ENCODE data around the gene SOCS6. TPM values are rescaled to one million over a fixed set of nuclear protein-coding genes. Genes with fewer than 3 reads are reported as not detected.

Gene SOCS6
- total and polyA plus RNA-seq, 4 donors, result 5.5 to 30.1 (median 8.7) TPM

- Histone ChIP-seq H3K27me3 (ENCODE audit: control insufficient read depth in 4 of 4, insufficient read depth in 4 of 4, low read length in 3 of 4) (no peaks in the 10 kb centered on the region), H3K4me1 (ENCODE audit: control insufficient read depth in 4 of 4, insufficient read depth in 4 of 4, low read length in 3 of 4) (peaks cover 1 to 43% (median 32%) of the 10 kb centered on the region in 4 donors), H3K9ac (ENCODE audit: low read depth in 1 of 2, low read length in 2 of 2) (peak overlapping the region; percentile 76 to 97), H3K9me3 (ENCODE audit: control insufficient read depth in 4 of 4, low read length in 3 of 4) (no peaks in the 10 kb centered on the region), H3K36me3 (ENCODE audit: control insufficient read depth in 4 of 4, insufficient read depth in 3 of 4, low read depth in 1 of 4, low read length in 3 of 4) (no peaks in the 10 kb centered on the region), H3K27ac (ENCODE audit: low read depth in 1 of 2, low read length in 2 of 2) (peak overlapping the region; percentile 70 to 96), H3K4me3 (ENCODE audit: low read depth in 1 of 3, low read length in 3 of 3) (peak overlapping the region; percentile 62 to 96 (median 90))
- TF ChIP-seq EGR1 (IDR thresholded peaks at IDR 0.05; ENCODE audit: low read depth in 2 of 2) (no peak), RXRA (IDR thresholded peaks at IDR 0.05) (peak in 1 of 2 donors; percentile 11), JUND (IDR thresholded peaks at IDR 0.05) (no peak)
- DNase-seq (ENCODE audit: low spot score), result no peak
- WGBS, result 42% methylated on average over 11 of the region's 11 CpGs
Measured at GRCh38 chr18:70290482-70291294, 1.8 kb downstream of the SOCS6 start.

GRCh38 chr18:70291295-70291574 is 2.4 kb downstream of the SOCS6 start:
- Histone ChIP-seq H3K4me1 (ENCODE audit: control insufficient read depth in 4 of 4, insufficient read depth in 4 of 4, low read length in 3 of 4) (peaks cover 4 to 49% (median 37%) of the 10 kb centered on the region in 4 donors), H3K27ac (ENCODE audit: low read depth in 1 of 2, low read length in 2 of 2) (peak overlapping the region; percentile 70 to 96), H3K4me3 (ENCODE audit: low read depth in 1 of 3, low read length in 3 of 3) (no peak overlapping the region), H3K9ac (ENCODE audit: low read depth in 1 of 2, low read length in 2 of 2) (no peak overlapping the region), H3K36me3 (ENCODE audit: control insufficient read depth in 4 of 4, insufficient read depth in 3 of 4, low read depth in 1 of 4, low read length in 3 of 4) (no peaks in the 10 kb centered on the region), H3K27me3 (ENCODE audit: control insufficient read depth in 4 of 4, insufficient read depth in 4 of 4, low read length in 3 of 4) (no peaks in the 10 kb centered on the region), H3K9me3 (ENCODE audit: control insufficient read depth in 4 of 4, low read length in 3 of 4) (no peaks in the 10 kb centered on the region)
- 86% methylated on average over 2 of the region's 2 CpGs for WGBS
- TF ChIP-seq GABPA (IDR thresholded peaks at IDR 0.05 in 1 of 2, conservative IDR thresholded peaks at IDR 0.05 in 1 of 2) (no peak), RAD21 (IDR thresholded peaks at IDR 0.05) (no peak), JUND (IDR thresholded peaks at IDR 0.05) (no peak), RXRA (IDR thresholded peaks at IDR 0.05) (no peak), HNF4A (conservative IDR thresholded peaks at IDR 0.05) (no peak), MAX (IDR thresholded peaks at IDR 0.05) (no peak), FOXA1 (IDR thresholded peaks at IDR 0.05) (no peak), FOXA2 (IDR thresholded peaks at IDR 0.05) (no peak), ZBTB33 (IDR thresholded peaks at IDR 0.05) (no peak), HNF4G (IDR thresholded peaks at IDR 0.05) (no peak), YY1 (IDR thresholded peaks at IDR 0.05) (no peak), EGR1 (IDR thresholded peaks at IDR 0.05; ENCODE audit: low read depth in 2 of 2) (no peak), SP1 (IDR thresholded peaks at IDR 0.05) (no peak), TAF1 (conservative IDR thresholded peaks at IDR 0.05) (no peak), NR2F2 (IDR thresholded peaks at IDR 0.05) (no peak)
- TF ChIP-seq, protein P1, sequence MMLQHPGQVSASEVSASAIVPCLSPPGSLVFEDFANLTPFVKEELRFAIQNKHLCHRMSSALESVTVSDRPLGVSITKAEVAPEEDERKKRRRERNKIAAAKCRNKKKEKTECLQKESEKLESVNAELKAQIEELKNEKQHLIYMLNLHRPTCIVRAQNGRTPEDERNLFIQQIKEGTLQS (IDR thresholded peaks at IDR 0.05), result no peak
- TF ChIP-seq, protein P2, sequence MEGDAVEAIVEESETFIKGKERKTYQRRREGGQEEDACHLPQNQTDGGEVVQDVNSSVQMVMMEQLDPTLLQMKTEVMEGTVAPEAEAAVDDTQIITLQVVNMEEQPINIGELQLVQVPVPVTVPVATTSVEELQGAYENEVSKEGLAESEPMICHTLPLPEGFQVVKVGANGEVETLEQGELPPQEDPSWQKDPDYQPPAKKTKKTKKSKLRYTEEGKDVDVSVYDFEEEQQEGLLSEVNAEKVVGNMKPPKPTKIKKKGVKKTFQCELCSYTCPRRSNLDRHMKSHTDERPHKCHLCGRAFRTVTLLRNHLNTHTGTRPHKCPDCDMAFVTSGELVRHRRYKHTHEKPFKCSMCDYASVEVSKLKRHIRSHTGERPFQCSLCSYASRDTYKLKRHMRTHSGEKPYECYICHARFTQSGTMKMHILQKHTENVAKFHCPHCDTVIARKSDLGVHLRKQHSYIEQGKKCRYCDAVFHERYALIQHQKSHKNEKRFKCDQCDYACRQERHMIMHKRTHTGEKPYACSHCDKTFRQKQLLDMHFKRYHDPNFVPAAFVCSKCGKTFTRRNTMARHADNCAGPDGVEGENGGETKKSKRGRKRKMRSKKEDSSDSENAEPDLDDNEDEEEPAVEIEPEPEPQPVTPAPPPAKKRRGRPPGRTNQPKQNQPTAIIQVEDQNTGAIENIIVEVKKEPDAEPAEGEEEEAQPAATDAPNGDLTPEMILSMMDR (IDR thresholded peaks at IDR 0.05; ENCODE audit: low read depth, low read length, missing input control), result no peak
- TF ChIP-seq, protein P3, sequence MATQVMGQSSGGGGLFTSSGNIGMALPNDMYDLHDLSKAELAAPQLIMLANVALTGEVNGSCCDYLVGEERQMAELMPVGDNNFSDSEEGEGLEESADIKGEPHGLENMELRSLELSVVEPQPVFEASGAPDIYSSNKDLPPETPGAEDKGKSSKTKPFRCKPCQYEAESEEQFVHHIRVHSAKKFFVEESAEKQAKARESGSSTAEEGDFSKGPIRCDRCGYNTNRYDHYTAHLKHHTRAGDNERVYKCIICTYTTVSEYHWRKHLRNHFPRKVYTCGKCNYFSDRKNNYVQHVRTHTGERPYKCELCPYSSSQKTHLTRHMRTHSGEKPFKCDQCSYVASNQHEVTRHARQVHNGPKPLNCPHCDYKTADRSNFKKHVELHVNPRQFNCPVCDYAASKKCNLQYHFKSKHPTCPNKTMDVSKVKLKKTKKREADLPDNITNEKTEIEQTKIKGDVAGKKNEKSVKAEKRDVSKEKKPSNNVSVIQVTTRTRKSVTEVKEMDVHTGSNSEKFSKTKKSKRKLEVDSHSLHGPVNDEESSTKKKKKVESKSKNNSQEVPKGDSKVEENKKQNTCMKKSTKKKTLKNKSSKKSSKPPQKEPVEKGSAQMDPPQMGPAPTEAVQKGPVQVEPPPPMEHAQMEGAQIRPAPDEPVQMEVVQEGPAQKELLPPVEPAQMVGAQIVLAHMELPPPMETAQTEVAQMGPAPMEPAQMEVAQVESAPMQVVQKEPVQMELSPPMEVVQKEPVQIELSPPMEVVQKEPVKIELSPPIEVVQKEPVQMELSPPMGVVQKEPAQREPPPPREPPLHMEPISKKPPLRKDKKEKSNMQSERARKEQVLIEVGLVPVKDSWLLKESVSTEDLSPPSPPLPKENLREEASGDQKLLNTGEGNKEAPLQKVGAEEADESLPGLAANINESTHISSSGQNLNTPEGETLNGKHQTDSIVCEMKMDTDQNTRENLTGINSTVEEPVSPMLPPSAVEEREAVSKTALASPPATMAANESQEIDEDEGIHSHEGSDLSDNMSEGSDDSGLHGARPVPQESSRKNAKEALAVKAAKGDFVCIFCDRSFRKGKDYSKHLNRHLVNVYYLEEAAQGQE (IDR thresholded peaks at IDR 0.05), result no peak
- DNase-seq (ENCODE audit: low spot score), result no peak

Measured in liver (tissue), 9 donors.